Astrocyte (in vitro differentiated cells and primary cell): ENCODE results near the gene TFDP2. TPM values are rescaled to one million over a fixed set of nuclear protein-coding genes. Genes with fewer than 3 reads are reported as not detected.
A peak's percentile ranks its signal among the peaks of the same experiment; 100 is the strongest.

Experiments
- DNase-seq: peaks from one replicate; pipeline ENCODE4 v3.0.0-alpha.2; 2010; ENCODE audit warnings: low read depth
- FAIRE-seq: peaks from 2 replicates; lab custom pipeline; 2011; peaks lifted over from hg19 to GRCh38; lab: Jason Lieb, UNC
- H2AFZ ChIP-seq: 2 replicates; pipeline ENCODE4 v1.6.0; 2012; ENCODE audit warnings: low read depth, low read length, inconsistent platforms
- H3K27ac ChIP-seq: 2 replicates; pipeline ENCODE4 v1.5.1; 2011; ENCODE audit warnings: low read depth, low read length, inconsistent platforms
- H3K27me3 ChIP-seq: 2 replicates; pipeline ENCODE4 v1.6.0; 2011; ENCODE audit warnings: low read length, inconsistent platforms; ENCODE audit not compliant: insufficient read depth
- H3K36me3 ChIP-seq: 2 replicates; pipeline ENCODE4 v1.5.1; 2011; ENCODE audit warnings: low read length, inconsistent platforms; ENCODE audit not compliant: insufficient read depth
- H3K4me1 ChIP-seq: 2 replicates; pipeline ENCODE4 v1.5.1; 2011; ENCODE audit warnings: low read length, inconsistent platforms; ENCODE audit not compliant: insufficient read depth
- H3K4me2 ChIP-seq: 2 replicates; pipeline ENCODE4 v1.6.0; 2012; ENCODE audit warnings: low read length, inconsistent platforms
- H3K4me3 ChIP-seq: 2 replicates; pipeline ENCODE4 v1.5.1; 2011; ENCODE audit warnings: low read depth, mild to moderate bottlenecking, low read length, inconsistent platforms; ENCODE audit not compliant: insufficient read depth
- H3K79me2 ChIP-seq: 2 replicates; pipeline ENCODE4 v1.6.0; 2012; ENCODE audit warnings: mild to moderate bottlenecking, low read length, inconsistent platforms; ENCODE audit not compliant: insufficient read depth
- H3K9ac ChIP-seq: 2 replicates; pipeline ENCODE4 v1.6.0; 2012; ENCODE audit warnings: mild to moderate bottlenecking, low read length, inconsistent platforms
- H3K9me3 ChIP-seq: 2 replicates; pipeline ENCODE4 v1.5.1; 2012; ENCODE audit warnings: low read depth, mild to moderate bottlenecking, low read length, inconsistent platforms; ENCODE audit not compliant: insufficient read depth
- H4K20me1 ChIP-seq: 2 replicates; pipeline ENCODE4 v1.6.0; 2012; ENCODE audit warnings: low read length, inconsistent platforms; ENCODE audit not compliant: insufficient read depth
- H3K27ac Mint-ChIP-seq: one replicate; pipeline ENCODE4 v1.8.0; 2021; ENCODE audit warnings: mild to moderate bottlenecking, mixed read lengths; ENCODE audit not compliant: unreplicated experiment
- H3K27me3 Mint-ChIP-seq: one replicate; pipeline ENCODE4 v1.8.0; 2021; ENCODE audit warnings: low read depth, mixed read lengths; ENCODE audit not compliant: unreplicated experiment
- H3K36me3 Mint-ChIP-seq: one replicate; pipeline ENCODE4 v1.8.0; 2021; ENCODE audit warnings: low read depth, mixed read lengths; ENCODE audit not compliant: unreplicated experiment
- H3K4me1 Mint-ChIP-seq: one replicate; pipeline ENCODE4 v1.8.0; 2021; ENCODE audit warnings: low read depth, mixed read lengths; ENCODE audit not compliant: unreplicated experiment
- H3K4me3 Mint-ChIP-seq: one replicate; pipeline ENCODE4 v1.8.0; 2021; ENCODE audit warnings: mild to moderate bottlenecking, moderate library complexity, mixed read lengths; ENCODE audit not compliant: unreplicated experiment
- H3K9me3 Mint-ChIP-seq: one replicate; pipeline ENCODE4 v1.8.0; 2021; ENCODE audit warnings: mild to moderate bottlenecking, mixed read lengths; ENCODE audit not compliant: unreplicated experiment
- CTCF ChIP-seq: IDR thresholded peaks from 2 replicates; pipeline ENCODE4 v1.5.1; 2011; ENCODE audit warnings: low read depth, mild to moderate bottlenecking, inconsistent platforms, low read length, moderate library complexity; ENCODE audit not compliant: insufficient read depth
- EZH2 ChIP-seq: IDR thresholded peaks from 2 replicates; pipeline ENCODE4 v1.6.1; 2012; ENCODE audit warnings: mild to moderate bottlenecking, low read length, inconsistent platforms; ENCODE audit not compliant: insufficient read depth
- total RNA-seq: library from RNA; stranded (reverse); gene quantifications from 2 replicates; pipeline ENCODE4 v1.2.1, GENCODE V29; 2021

TFDP2 gene
- total RNA-seq, 1 donor from 2014 or later = 51.0 TPM

- Mint-ChIP-seq H3K9me3 (no peaks in the 10 kb centered on the region), H3K27ac (no peak overlapping the region), H3K4me1 (peaks cover 11% of the 10 kb centered on the region), H3K27me3 (no peaks in the 10 kb centered on the region), H3K36me3 (peaks cover 6% of the 10 kb centered on the region), H3K4me3 (no peak overlapping the region)
- TF ChIP-seq EZH2 (no peak), CTCF (no peak)
- H3K9ac ChIP-seq = no peak overlapping the region
- no peak overlapping the region for H2AFZ ChIP-seq
- H3K27me3 ChIP-seq = no peaks in the 10 kb centered on the region
- H3K4me2 ChIP-seq = no peak overlapping the region
- no peaks in the 10 kb centered on the region for H3K36me3 ChIP-seq
- DNase-seq = no peak
- peaks cover 27% of the 10 kb centered on the region for H4K20me1 ChIP-seq
- H3K4me1 ChIP-seq = no peaks in the 10 kb centered on the region
- H3K4me3 ChIP-seq = no peak overlapping the region
- peaks cover 3% of the 10 kb centered on the region for H3K79me2 ChIP-seq
- H3K9me3 ChIP-seq = no peaks in the 10 kb centered on the region
- FAIRE-seq = no peak
- H3K27ac ChIP-seq = no peak overlapping the region
Measured at GRCh38 chr3:142003291-142003690, 146.1 kb downstream of the TFDP2 start.

- Histone ChIP-seq H3K27ac (no peak overlapping the region), H4K20me1 (peaks cover 19% of the 10 kb centered on the region), H3K4me2 (no peak overlapping the region), H3K4me1 (no peaks in the 10 kb centered on the region), H3K9ac (no peak overlapping the region), H2AFZ (no peak overlapping the region), H3K79me2 (no peaks in the 10 kb centered on the region), H3K36me3 (no peaks in the 10 kb centered on the region), H3K9me3 (no peaks in the 10 kb centered on the region), H3K4me3 (no peak overlapping the region), H3K27me3 (no peaks in the 10 kb centered on the region)
- Mint-ChIP-seq H3K4me1 (peaks cover 20% of the 10 kb centered on the region), H3K27me3 (no peaks in the 10 kb centered on the region), H3K4me3 (no peak overlapping the region), H3K9me3 (no peaks in the 10 kb centered on the region), H3K27ac (no peak overlapping the region), H3K36me3 (peaks cover 6% of the 10 kb centered on the region)
- peak; percentile 39 for DNase-seq
- FAIRE-seq = no peak
- TF ChIP-seq EZH2 (no peak), CTCF (no peak)
Measured at GRCh38 chr3:142000325-142000870, 148.9 kb downstream of the TFDP2 start.

GRCh38 chr3:141998669-141999290, 150.6 kb downstream of the TFDP2 start:
- Histone ChIP-seq H4K20me1 (peaks cover 19% of the 10 kb centered on the region), H3K36me3 (no peaks in the 10 kb centered on the region), H3K27me3 (no peaks in the 10 kb centered on the region), H3K4me1 (no peaks in the 10 kb centered on the region), H3K9ac (no peak overlapping the region), H3K79me2 (no peaks in the 10 kb centered on the region), H3K9me3 (no peaks in the 10 kb centered on the region), H2AFZ (no peak overlapping the region), H3K4me3 (no peak overlapping the region), H3K27ac (no peak overlapping the region), H3K4me2 (no peak overlapping the region)
- Mint-ChIP-seq H3K27ac (no peak overlapping the region), H3K27me3 (no peaks in the 10 kb centered on the region), H3K4me3 (no peak overlapping the region), H3K9me3 (no peaks in the 10 kb centered on the region), H3K36me3 (peaks cover 6% of the 10 kb centered on the region), H3K4me1 (peaks cover 11% of the 10 kb centered on the region)
- peak; percentile 40 for TF ChIP-seq CTCF
- no peak for TF ChIP-seq EZH2
- FAIRE-seq = peak; percentile 26
- no peak for DNase-seq
